ENCODE data around the gene TENM3. TPM values are rescaled to one million over a fixed set of nuclear protein-coding genes. Genes with fewer than 3 reads are reported as not detected.

The TENM3 gene
- total RNA-seq, 4 donors from 2014 or later, result 29.8 to 58.5 (median 35.9) TPM

GRCh38 chr4:182620111-182620980 is 377.1 kb downstream of the TENM3 start:
- no peak for TF ChIP-seq CTCF (IDR thresholded peaks at IDR 0.05; ENCODE audit: low read depth)

- no peak for TF ChIP-seq CTCF (IDR thresholded peaks at IDR 0.05; ENCODE audit: low read depth)
Measured at GRCh38 chr4:182624281-182624680, 381.1 kb downstream of the TENM3 start.

DNA sequence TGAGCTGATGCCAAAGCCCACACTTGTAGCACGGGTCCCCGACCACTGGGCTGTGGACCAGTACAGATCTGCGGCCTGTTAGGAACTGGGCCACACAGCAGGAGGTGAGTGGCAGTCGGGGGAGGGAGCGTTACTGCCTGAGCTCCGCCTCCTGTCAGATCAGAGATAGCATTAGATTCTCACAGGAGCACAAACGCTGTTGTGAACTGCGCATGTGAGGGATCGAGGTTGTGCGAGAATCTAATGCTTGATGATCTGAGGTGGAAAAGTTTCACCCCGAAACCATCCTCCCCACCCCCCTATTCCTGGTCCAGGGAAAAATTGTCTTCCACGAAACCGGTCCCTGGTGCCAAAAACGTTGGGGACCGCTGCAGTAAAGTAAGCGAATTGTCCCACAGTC is 382.0 kb downstream of the TENM3 start:
- TF ChIP-seq CTCF (IDR thresholded peaks at IDR 0.05; ENCODE audit: low read depth), result no peak

GRCh38 chr4:182627996-182628395 is 384.8 kb downstream of the TENM3 start:
- no peak for TF ChIP-seq CTCF (IDR thresholded peaks at IDR 0.05; ENCODE audit: low read depth)

GRCh38 chr4:182628544-182628943 is 385.3 kb downstream of the TENM3 start:
- TF ChIP-seq CTCF (IDR thresholded peaks at IDR 0.05; ENCODE audit: low read depth), result no peak

- TF ChIP-seq CTCF (IDR thresholded peaks at IDR 0.05; ENCODE audit: low read depth), result no peak
Measured at GRCh38 chr4:182629096-182629495, 385.9 kb downstream of the TENM3 start.

- no peak for TF ChIP-seq CTCF (IDR thresholded peaks at IDR 0.05; ENCODE audit: low read depth)
Measured at GRCh38 chr4:182640491-182640890, 397.3 kb downstream of the TENM3 start.
